ENCODE data around the gene LYRM2. TPM values are rescaled to one million over a fixed set of nuclear protein-coding genes. Genes with fewer than 3 reads are reported as not detected.

LYRM2 gene
- total RNA-seq, 1 donor from 2014 or later: 30.2 TPM

DNA sequence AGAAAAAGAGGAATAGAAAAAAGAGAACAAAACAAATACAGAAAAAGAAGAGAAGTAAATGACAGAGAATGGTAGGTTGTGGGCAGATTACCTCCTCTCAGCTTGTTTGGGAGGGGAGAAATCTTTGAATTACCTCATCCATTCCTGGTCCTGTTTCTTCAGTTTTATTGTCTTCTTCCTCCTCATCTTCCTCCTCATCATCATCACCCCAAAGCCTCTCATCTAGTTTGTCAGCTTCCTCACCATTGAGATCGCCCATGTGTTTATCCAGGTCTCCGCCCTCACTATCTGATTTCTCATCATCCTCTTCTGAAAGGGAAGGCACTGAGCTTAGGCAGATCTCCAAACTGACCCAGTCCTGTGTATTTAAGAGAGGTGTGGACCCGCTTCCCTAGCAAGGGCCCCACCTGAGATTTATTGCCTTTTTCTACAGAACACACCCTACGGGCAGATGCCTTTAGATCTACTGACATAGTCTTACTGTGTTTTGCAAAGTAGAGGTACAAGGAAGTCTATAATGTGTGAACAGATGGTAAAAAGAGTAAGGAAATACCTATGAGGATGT lies 24.2 kb upstream of the LYRM2 start:
- Mint-ChIP-seq H3K36me3 (ENCODE audit: unreplicated experiment) (peaks cover 8% of the 10 kb centered on the region), H3K27me3 (ENCODE audit: unreplicated experiment) (peaks cover 2% of the 10 kb centered on the region), H3K4me3 (ENCODE audit: unreplicated experiment) (no peak overlapping the region), H3K9me3 (ENCODE audit: unreplicated experiment) (peaks cover 5% of the 10 kb centered on the region), H3K4me1 (ENCODE audit: low read depth, unreplicated experiment) (peaks cover 2% of the 10 kb centered on the region), H3K27ac (ENCODE audit: unreplicated experiment) (peak overlapping the region; percentile 50)
- TF ChIP-seq, protein P1, sequence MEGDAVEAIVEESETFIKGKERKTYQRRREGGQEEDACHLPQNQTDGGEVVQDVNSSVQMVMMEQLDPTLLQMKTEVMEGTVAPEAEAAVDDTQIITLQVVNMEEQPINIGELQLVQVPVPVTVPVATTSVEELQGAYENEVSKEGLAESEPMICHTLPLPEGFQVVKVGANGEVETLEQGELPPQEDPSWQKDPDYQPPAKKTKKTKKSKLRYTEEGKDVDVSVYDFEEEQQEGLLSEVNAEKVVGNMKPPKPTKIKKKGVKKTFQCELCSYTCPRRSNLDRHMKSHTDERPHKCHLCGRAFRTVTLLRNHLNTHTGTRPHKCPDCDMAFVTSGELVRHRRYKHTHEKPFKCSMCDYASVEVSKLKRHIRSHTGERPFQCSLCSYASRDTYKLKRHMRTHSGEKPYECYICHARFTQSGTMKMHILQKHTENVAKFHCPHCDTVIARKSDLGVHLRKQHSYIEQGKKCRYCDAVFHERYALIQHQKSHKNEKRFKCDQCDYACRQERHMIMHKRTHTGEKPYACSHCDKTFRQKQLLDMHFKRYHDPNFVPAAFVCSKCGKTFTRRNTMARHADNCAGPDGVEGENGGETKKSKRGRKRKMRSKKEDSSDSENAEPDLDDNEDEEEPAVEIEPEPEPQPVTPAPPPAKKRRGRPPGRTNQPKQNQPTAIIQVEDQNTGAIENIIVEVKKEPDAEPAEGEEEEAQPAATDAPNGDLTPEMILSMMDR (IDR thresholded peaks at IDR 0.05; ENCODE audit: partially characterized antibody, unreplicated experiment): no peak
- DNase-seq: no peak

DNA sequence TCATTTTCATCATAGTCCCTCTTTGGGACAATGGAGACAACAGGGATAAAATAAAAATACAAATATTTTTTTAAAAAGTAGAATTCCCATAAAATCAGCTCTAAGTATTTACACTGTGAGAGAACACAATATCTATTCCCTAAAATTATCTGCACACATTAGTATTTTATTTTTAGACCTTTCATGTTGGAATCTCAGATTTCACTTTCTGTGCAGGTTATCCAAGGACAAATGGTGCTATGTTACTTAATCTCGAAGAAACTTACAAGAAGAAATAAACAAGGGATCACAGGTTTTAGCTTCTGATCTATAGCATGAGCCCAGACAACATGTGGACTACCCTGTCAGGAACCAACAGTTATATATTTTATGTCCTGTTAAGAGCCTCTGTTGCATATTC lies 23.0 kb upstream of the LYRM2 start:
- H3K9me3 Mint-ChIP-seq (ENCODE audit: unreplicated experiment): peaks cover 5% of the 10 kb centered on the region

DNA sequence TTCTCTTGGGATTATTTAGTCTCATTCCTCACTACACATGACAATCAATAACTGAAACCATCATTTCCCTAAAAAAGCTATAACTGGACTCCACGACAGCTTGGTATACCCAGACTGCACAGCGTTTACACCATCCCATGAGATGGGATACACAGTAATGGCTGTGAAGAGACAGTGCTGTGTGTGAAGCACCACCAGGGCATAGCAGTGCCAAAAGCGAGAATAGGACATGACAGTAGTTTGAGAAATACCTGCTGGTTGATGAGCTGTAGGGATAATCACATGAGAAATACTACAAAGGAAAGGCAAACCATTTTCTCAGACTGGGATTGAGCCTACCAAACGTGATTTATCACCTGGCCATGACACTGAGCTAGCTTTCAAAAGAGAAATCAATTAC lies 22.4 kb upstream of the LYRM2 start:
- TF ChIP-seq, protein P1 (IDR thresholded peaks at IDR 0.05; ENCODE audit: partially characterized antibody, unreplicated experiment): no peak
- DNase-seq: no peak
- Mint-ChIP-seq H3K27me3 (ENCODE audit: unreplicated experiment) (peaks cover 2% of the 10 kb centered on the region), H3K9me3 (ENCODE audit: unreplicated experiment) (peaks cover 5% of the 10 kb centered on the region), H3K4me3 (ENCODE audit: unreplicated experiment) (no peak overlapping the region), H3K27ac (ENCODE audit: unreplicated experiment) (peak overlapping the region; percentile 96), H3K4me1 (ENCODE audit: low read depth, unreplicated experiment) (peaks cover 2% of the 10 kb centered on the region), H3K36me3 (ENCODE audit: unreplicated experiment) (peaks cover 8% of the 10 kb centered on the region)

More for the DNA sequence above, 23.0 kb upstream of the LYRM2 start:
- no peak for DNase-seq
- Mint-ChIP-seq H3K27ac (ENCODE audit: unreplicated experiment) (peak overlapping the region; percentile 96), H3K4me3 (ENCODE audit: unreplicated experiment) (no peak overlapping the region), H3K4me1 (ENCODE audit: low read depth, unreplicated experiment) (peaks cover 2% of the 10 kb centered on the region), H3K36me3 (ENCODE audit: unreplicated experiment) (peaks cover 8% of the 10 kb centered on the region), H3K27me3 (ENCODE audit: unreplicated experiment) (peaks cover 2% of the 10 kb centered on the region)
- TF ChIP-seq, protein P1 (IDR thresholded peaks at IDR 0.05; ENCODE audit: partially characterized antibody, unreplicated experiment): no peak

DNA sequence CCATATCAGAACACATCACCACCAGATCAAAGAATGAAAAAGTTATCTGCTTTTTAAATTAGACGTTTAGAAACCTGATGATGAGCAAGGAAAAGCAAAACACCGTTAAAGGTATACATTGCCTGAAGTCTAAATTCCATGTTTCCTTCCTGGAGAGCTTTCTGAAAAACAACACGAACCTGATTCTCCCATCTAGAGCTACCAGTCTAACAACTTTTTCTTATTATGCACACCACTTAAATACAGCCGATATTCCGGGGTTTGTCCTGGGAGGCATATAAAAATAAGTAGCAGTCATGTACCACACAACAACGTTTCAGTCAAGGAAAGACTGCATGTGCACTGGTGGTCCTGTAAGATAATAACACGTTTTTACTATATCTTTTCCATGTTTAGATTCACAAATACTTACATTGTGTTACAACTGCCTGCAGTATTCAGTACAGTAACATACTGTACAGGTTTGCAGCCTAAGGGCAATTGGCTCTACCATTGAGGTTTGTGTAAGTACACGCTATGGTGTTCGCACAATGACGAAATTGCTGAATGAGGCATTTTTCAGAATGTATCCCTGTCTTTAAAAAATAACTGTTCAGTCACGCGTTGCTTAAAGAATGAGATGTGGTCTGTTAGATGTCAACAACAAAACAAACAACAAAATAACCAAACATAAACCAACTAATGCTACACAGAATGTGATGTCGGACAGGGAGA lies 19.1 kb upstream of the LYRM2 start:
- H3K9me3 Mint-ChIP-seq (ENCODE audit: unreplicated experiment): peaks cover 5% of the 10 kb centered on the region
- H3K4me3 Mint-ChIP-seq (ENCODE audit: unreplicated experiment): no peak overlapping the region
- H3K27ac Mint-ChIP-seq (ENCODE audit: unreplicated experiment): peak overlapping the region; percentile 48
- no peaks in the 10 kb centered on the region for H3K27me3 Mint-ChIP-seq (ENCODE audit: unreplicated experiment)
- TF ChIP-seq, protein P1 (IDR thresholded peaks at IDR 0.05; ENCODE audit: partially characterized antibody, unreplicated experiment): no peak
- no peaks in the 10 kb centered on the region for H3K4me1 Mint-ChIP-seq (ENCODE audit: low read depth, unreplicated experiment)
- no peak for DNase-seq
- H3K36me3 Mint-ChIP-seq (ENCODE audit: unreplicated experiment): peaks cover 8% of the 10 kb centered on the region

DNA sequence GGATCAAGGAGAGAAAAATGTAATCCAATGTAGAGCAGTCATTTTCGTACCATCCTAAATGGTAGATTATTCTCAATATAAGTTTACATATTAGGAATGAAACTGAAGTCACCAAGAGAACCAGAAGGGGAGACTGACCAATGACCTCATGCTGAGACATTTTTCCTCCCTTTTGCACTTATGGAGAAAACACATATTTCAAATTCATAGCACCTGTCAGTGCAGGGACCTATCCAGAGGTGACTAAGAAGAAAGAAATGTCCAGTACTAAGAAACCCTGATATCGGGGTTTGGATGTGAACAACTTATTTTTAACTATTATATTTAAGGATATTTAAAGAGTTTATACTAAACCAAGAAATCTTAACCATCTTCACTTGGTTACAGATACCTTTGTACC lies 16.6 kb upstream of the LYRM2 start:
- peaks cover 3% of the 10 kb centered on the region for H3K9me3 Mint-ChIP-seq (ENCODE audit: unreplicated experiment)
- no peaks in the 10 kb centered on the region for H3K27me3 Mint-ChIP-seq (ENCODE audit: unreplicated experiment)
- no peaks in the 10 kb centered on the region for H3K4me1 Mint-ChIP-seq (ENCODE audit: low read depth, unreplicated experiment)
- TF ChIP-seq, protein P1 (IDR thresholded peaks at IDR 0.05; ENCODE audit: partially characterized antibody, unreplicated experiment): no peak
- no peak overlapping the region for H3K4me3 Mint-ChIP-seq (ENCODE audit: unreplicated experiment)
- H3K36me3 Mint-ChIP-seq (ENCODE audit: unreplicated experiment): peaks cover 8% of the 10 kb centered on the region
- no peak for DNase-seq
- H3K27ac Mint-ChIP-seq (ENCODE audit: unreplicated experiment): no peak overlapping the region
